ENCODE measurements around the gene CREB3L2.

GRCh38 chr7:137974766-137975165, 27.1 kb downstream of the CREB3L2 start:
- TF ChIP-seq CTCF (IDR thresholded peaks at IDR 0.05) = no peak
- TF ChIP-seq POLR2A (IDR thresholded peaks at IDR 0.05) = no peak

Measured in adrenal gland (tissue), 5 donors.